IPS-20b (cell line): ENCODE measurements around the gene PRKACB.

ENCODE experiments used
- H3K27ac ChIP-seq: one replicate; pipeline ENCODE4 v1.5.1; 2013; ENCODE audit warnings: low read length
- H3K27me3 ChIP-seq: 2 replicates; pipeline ENCODE4 v1.6.1; 2013; ENCODE audit warnings: mild to moderate bottlenecking, low read length, inconsistent platforms; ENCODE audit not compliant: insufficient read depth
- H3K36me3 ChIP-seq: 2 replicates; pipeline ENCODE4 v1.6.1; 2013; ENCODE audit warnings: low read depth, mild to moderate bottlenecking, inconsistent platforms, low read length, moderate library complexity; ENCODE audit not compliant: insufficient read depth
- H3K4me1 ChIP-seq: 2 replicates; pipeline ENCODE4 v1.6.1; 2013; ENCODE audit warnings: mild to moderate bottlenecking, control low read depth, inconsistent platforms, low read length, moderate library complexity; ENCODE audit not compliant: insufficient read depth
- H3K4me3 ChIP-seq: 2 replicates; pipeline ENCODE4 v1.5.1; 2013; ENCODE audit warnings: mild to moderate bottlenecking, low read length, inconsistent platforms
- H3K9ac ChIP-seq: 2 replicates; pipeline ENCODE4 v1.6.1; 2013; ENCODE audit warnings: low read depth, mild to moderate bottlenecking, inconsistent platforms, low read length, moderate library complexity
- H3K9me3 ChIP-seq: 2 replicates; pipeline ENCODE4 v1.6.1; 2013; ENCODE audit warnings: mild to moderate bottlenecking, low read depth, low read length, inconsistent platforms; ENCODE audit not compliant: insufficient read depth

PRKACB gene

GRCh38 chr1:84121360-84121759 lies 22.7 kb upstream of the PRKACB start:
- no peak overlapping the region for H3K27ac ChIP-seq
- no peaks in the 10 kb centered on the region for H3K9me3 ChIP-seq
- H3K4me3 ChIP-seq = no peak overlapping the region
- H3K4me1 ChIP-seq = 0 out of 2 replicates have a peak, but pooled peaks cover 3% of the 10 kb centered on the region
- no peak overlapping the region for H3K9ac ChIP-seq
- H3K27me3 ChIP-seq = no peaks in the 10 kb centered on the region
- no peaks in the 10 kb centered on the region for H3K36me3 ChIP-seq

GRCh38 chr1:84122780-84123382 lies 21.2 kb upstream of the PRKACB start:
- no peaks in the 10 kb centered on the region for H3K9me3 ChIP-seq
- H3K4me1 ChIP-seq = 0 out of 2 replicates have a peak, but pooled peaks cover 3% of the 10 kb centered on the region
- H3K27me3 ChIP-seq = no peaks in the 10 kb centered on the region
- no peak overlapping the region for H3K9ac ChIP-seq
- no peaks in the 10 kb centered on the region for H3K36me3 ChIP-seq
- H3K4me3 ChIP-seq = no peak overlapping the region
- no peak overlapping the region for H3K27ac ChIP-seq

- Histone ChIP-seq H3K27me3 (no peaks in the 10 kb centered on the region), H3K9ac (no peak overlapping the region), H3K4me3 (no peak overlapping the region), H3K9me3 (no peaks in the 10 kb centered on the region), H3K36me3 (no peaks in the 10 kb centered on the region), H3K27ac (no peak overlapping the region), H3K4me1 (no peaks in the 10 kb centered on the region)
Observed at GRCh38 chr1:84133479-84133878, 10.6 kb upstream of the PRKACB start.

- Histone ChIP-seq H3K4me1 (no peaks in the 10 kb centered on the region), H3K4me3 (no peak overlapping the region), H3K9ac (no peak overlapping the region), H3K27ac (no peak overlapping the region), H3K9me3 (no peaks in the 10 kb centered on the region; the same call in 1 of the 2 replicates), H3K27me3 (no peaks in the 10 kb centered on the region), H3K36me3 (no peaks in the 10 kb centered on the region)
Observed at GRCh38 chr1:84135341-84135740, 8.7 kb upstream of the PRKACB start.

- no peak overlapping the region for H3K4me3 ChIP-seq
- no peak overlapping the region for H3K9ac ChIP-seq
- H3K27me3 ChIP-seq = no peaks in the 10 kb centered on the region
- H3K27ac ChIP-seq = no peak overlapping the region
- peaks cover 3% of the 10 kb centered on the region; the same call in 1 of the 2 replicates for H3K4me1 ChIP-seq
- H3K9me3 ChIP-seq = no peaks in the 10 kb centered on the region; the same call in 1 of the 2 replicates
- H3K36me3 ChIP-seq = no peaks in the 10 kb centered on the region
Observed at GRCh38 chr1:84141182-84142003, 2.7 kb upstream of the PRKACB start.

GRCh38 chr1:84145068-84145467 lies 997 bp downstream of the PRKACB start:
- no peak overlapping the region for H3K4me3 ChIP-seq

GRCh38 chr1:84146411-84147032 lies 2.5 kb downstream of the PRKACB start:
- no peak overlapping the region for H3K27ac ChIP-seq
- H3K27me3 ChIP-seq = no peaks in the 10 kb centered on the region

More at GRCh38 chr1:84145068-84145467, 997 bp downstream of the PRKACB start:
- H3K9ac ChIP-seq = no peak overlapping the region
- no peaks in the 10 kb centered on the region for H3K9me3 ChIP-seq
- H3K27me3 ChIP-seq = no peaks in the 10 kb centered on the region
- peaks cover 3% of the 10 kb centered on the region; the same call in 1 of the 2 replicates for H3K4me1 ChIP-seq
- H3K27ac ChIP-seq = no peak overlapping the region
- no peaks in the 10 kb centered on the region for H3K36me3 ChIP-seq

GRCh38 chr1:84148758-84149157 lies 4.7 kb downstream of the PRKACB start:
- Histone ChIP-seq H3K4me1 (peaks cover 3% of the 10 kb centered on the region; the same call in 1 of the 2 replicates), H3K36me3 (no peaks in the 10 kb centered on the region), H3K27me3 (no peaks in the 10 kb centered on the region), H3K27ac (no peak overlapping the region), H3K9me3 (no peaks in the 10 kb centered on the region), H3K9ac (no peak overlapping the region), H3K4me3 (no peak overlapping the region)

More at GRCh38 chr1:84146411-84147032, 2.5 kb downstream of the PRKACB start:
- Histone ChIP-seq H3K9ac (no peak overlapping the region), H3K4me3 (no peak overlapping the region), H3K36me3 (no peaks in the 10 kb centered on the region), H3K9me3 (no peaks in the 10 kb centered on the region), H3K4me1 (peaks cover 3% of the 10 kb centered on the region; the same call in 1 of the 2 replicates)

- Histone ChIP-seq H3K9me3 (no peaks in the 10 kb centered on the region), H3K36me3 (no peaks in the 10 kb centered on the region), H3K27me3 (no peaks in the 10 kb centered on the region), H3K27ac (no peak overlapping the region), H3K9ac (no peak overlapping the region), H3K4me1 (no peaks in the 10 kb centered on the region), H3K4me3 (no peak overlapping the region)
Observed at GRCh38 chr1:84152649-84153056, 8.6 kb downstream of the PRKACB start.

- Histone ChIP-seq H3K27me3 (no peaks in the 10 kb centered on the region), H3K36me3 (no peaks in the 10 kb centered on the region), H3K9ac (no peak overlapping the region), H3K9me3 (no peaks in the 10 kb centered on the region), H3K27ac (no peak overlapping the region), H3K4me1 (no peaks in the 10 kb centered on the region), H3K4me3 (no peak overlapping the region)
Observed at GRCh38 chr1:84155517-84155916, 11.4 kb downstream of the PRKACB start.

GRCh38 chr1:84156210-84156621 lies 12.1 kb downstream of the PRKACB start:
- Histone ChIP-seq H3K4me3 (no peak overlapping the region), H3K4me1 (no peaks in the 10 kb centered on the region), H3K9me3 (no peaks in the 10 kb centered on the region), H3K27me3 (no peaks in the 10 kb centered on the region), H3K9ac (no peak overlapping the region), H3K36me3 (no peaks in the 10 kb centered on the region), H3K27ac (no peak overlapping the region)
